Hepatocyte (in vitro differentiated cells): ENCODE measurements around the gene FAT2.

Source experiments
- CTCF ChIP-seq: fragments of 200-600 bp; sonication (generic); IDR thresholded peaks from 2 replicates; pipeline ENCODE4 v1.5.1; 2016; ENCODE audit warnings: antibody characterized with exemption, mild to moderate bottlenecking; ENCODE audit not compliant: poor library complexity
- EZH2phosphoT487 ChIP-seq: fragments of 200-600 bp; sonication (generic); IDR thresholded peaks from one replicate; pipeline ENCODE4 v1.6.1; 2018; ENCODE audit warnings: antibody characterized with exemption, mild to moderate bottlenecking, low read depth, moderate library complexity; ENCODE audit not compliant: unreplicated experiment, severe bottlenecking

DNA sequence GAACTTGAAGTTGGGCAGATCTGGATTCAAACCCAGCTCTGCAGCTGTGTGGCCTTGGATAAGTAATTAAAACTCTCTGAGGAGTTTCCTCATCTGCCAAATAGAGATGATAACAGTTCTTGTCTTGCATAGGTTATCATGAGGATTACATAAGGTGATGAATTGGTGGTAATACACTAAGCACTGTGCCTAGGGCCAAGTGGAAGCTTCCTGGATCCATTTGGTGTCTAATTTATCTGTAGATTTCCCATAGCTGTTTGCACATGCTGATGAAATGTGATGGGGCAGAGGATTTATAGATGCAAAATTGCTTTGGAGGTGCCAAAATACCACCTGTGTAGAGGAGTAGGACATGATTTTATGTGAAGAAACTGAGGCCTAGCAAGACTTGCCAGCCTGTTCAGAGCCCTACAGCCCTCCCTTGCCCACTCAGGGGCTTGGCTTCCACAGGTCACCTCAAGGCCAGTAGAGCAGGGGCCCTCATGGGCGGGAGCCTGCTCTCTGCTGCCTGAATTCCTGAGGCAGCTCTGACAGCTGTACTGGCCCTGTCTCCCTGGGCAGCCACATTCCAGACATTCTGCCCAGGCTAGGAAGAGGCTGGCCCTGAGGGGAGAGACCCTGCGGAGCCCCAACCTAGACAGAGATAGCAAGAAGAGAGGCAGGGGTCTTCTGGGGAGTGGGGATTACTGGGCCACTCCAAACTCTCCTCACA lies 5.9 kb upstream of the FAT2 start:
- TF ChIP-seq CTCF: no peak
- TF ChIP-seq EZH2phosphoT487: no peak
